Pancreas (tissue), 10 donors: ENCODE data around the gene FLT3LG. TPM values are rescaled to one million over a fixed set of nuclear protein-coding genes. Genes with fewer than 3 reads are reported as not detected.

Source experiments
- ATAC-seq, 4 donors: fragments of 200-7000 bp; cut with Tn5 transposase; one replicate each; pipeline versions ENCODE4 v1.8.0 to v1.9.1; 2020; ENCODE audit warnings: mild to moderate bottlenecking in 4 of 4, moderate library complexity in 4 of 4
- DNase-seq, 6 donors: peaks; one replicate each; pipeline ENCODE4 v3.0.0-alpha.2; 2020
- FAIRE-seq: peaks from 2 replicates; lab custom pipeline; 2012; peaks lifted over from hg19 to GRCh38; lab: Jason Lieb, UNC
- H3K27ac ChIP-seq, 4 donors: fragments of 200-600 bp; sonication (generic); 1 replicate in 3 of 4; 2 replicates in 1 of 4; pipeline versions ENCODE4 v1.5.0 to v1.8.0; 2020
- H3K27me3 ChIP-seq, 4 donors: fragments of 200-600 bp; one replicate each; pipeline ENCODE4 v1.8.0; 2021
- H3K36me3 ChIP-seq, 3 donors: fragments of 200-600 bp; sonication (generic) in 1 of 3; one replicate each; pipeline versions ENCODE4 v1.5.0 to v1.8.0; 2020 to 2021
- H3K4me1 ChIP-seq, 3 donors: fragments of 200-600 bp; one replicate each; pipeline ENCODE4 v1.8.0; 2021
- H3K4me3 ChIP-seq, 4 donors: fragments of 200-600 bp; sonication (generic) in 2 of 4; one replicate each; pipeline versions ENCODE4 v1.5.0 to v1.8.0; 2020 to 2021
- H3K9me3 ChIP-seq, 4 donors: fragments of 200-600 bp; one replicate each; pipeline ENCODE4 v1.8.0; 2021
- WGBS, 2 donors: extraction: QIAGEN DNeasy Blood & Tissue Kit; methylation state at CpG; one replicate each; pipeline ENCODE4 v1.1.7; 2013; 5-methylcytosine and 5-hydroxymethylcytosine counted together
- intact Hi-C, 3 donors: fragments of 100-400 bp; cut with DNase I; formaldehyde crosslinking; loops; one replicate each; pipeline versions ENCODE4 v1.11.1 to v1.14.2; 2022
- polyA plus RNA-seq, 2 donors: library from polyadenylated mRNA; stranded (reverse); fragments of 200-250 nt; gene quantifications; one replicate each; pipeline ENCODE4 v1.2.3, GENCODE V29; 2013
- total RNA-seq, 6 donors: library from RNA; stranded (reverse); fragmentation: NEBNext Ultra II Directional in 4 of 6; extraction: Animal tissue kit (Norgen Biotek cat#: 25700) in 4 of 6; gene quantifications; one replicate each; pipeline versions ENCODE4 v1.2.1 to v1.2.4, GENCODE V29; 2021 to 2023
- TF ChIP-seq, protein P1 (sequence below), 4 donors: fragments of 200-600 bp; sonication (generic) in 3 of 4; IDR thresholded peaks; one replicate each; pipeline versions ENCODE4 v1.5.0 to v1.8.0; 2021; ENCODE audit warnings: antibody characterized with exemption in 4 of 4
- donor health status: healthy with polysubstance abuse.
- donor health status: DM: no; HTN: no; CAD: no; lungs with moderate emphysema.
- donor health status: DM: no; HTN: no; CAD: no.
- donor health status: control.
- donor health status: control.
- donor health status: Bipolar disorder and iron deficiency.
- donor health status: DM: yes; HTN: yes; CAD: no.
- donor health status: DM: no; HTN: no; CAD: no.
- donor health status: DM: no; HTN: no; CAD: no.
- donor health status: DM: yes; HTN: yes; CAD: no.

Gene FLT3LG
- total and polyA plus RNA-seq, 8 donors = 0.79 to 8.4 (median 2.7) TPM

DNA sequence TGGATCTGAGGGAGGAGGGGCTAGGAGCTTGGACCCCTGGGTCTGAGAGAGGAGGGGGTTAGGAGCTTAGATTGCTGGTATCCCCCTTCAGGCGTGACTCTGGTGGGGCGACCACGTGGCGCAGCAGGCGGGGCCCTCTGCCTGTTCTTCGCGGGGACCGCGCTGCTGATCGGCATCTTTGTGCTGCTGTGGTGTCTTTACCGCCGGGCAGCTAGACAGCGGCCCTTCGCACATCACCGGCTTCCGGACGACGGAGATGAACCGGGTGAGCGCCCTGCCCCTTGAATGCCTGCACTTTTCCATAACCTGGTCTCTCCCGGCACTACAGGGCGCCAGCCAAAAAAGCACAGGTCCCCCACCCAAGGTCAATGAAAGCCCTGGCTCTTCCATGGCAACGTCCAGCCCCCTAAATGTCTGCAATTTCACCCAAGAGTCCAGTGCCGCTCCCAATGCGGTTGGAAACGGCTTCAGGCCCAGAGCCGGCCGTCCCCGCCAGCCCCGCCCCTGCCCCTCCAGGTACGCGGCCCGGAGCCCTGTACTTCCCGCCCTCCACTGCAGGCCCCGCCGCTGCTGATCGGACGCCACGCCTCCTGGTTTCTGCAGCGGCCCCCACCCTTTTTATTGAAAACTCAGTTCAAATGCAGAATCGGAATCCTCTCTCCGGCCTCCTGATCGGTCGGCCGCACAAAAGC is 46.0 kb upstream of the FLT3LG start:
- Histone ChIP-seq H3K36me3 (no peaks in the 10 kb centered on the region), H3K27ac (no peak overlapping the region), H3K9me3 (no peaks in the 10 kb centered on the region), H3K4me1 (peaks cover 0 to 6% (median 0%) of the 10 kb centered on the region in 3 donors), H3K27me3 (peaks cover 0 to 62% (median 7%) of the 10 kb centered on the region in 4 donors), H3K4me3 (peak overlapping the region in 1 of 4 donors; percentile 29)
- TF ChIP-seq, protein P1, sequence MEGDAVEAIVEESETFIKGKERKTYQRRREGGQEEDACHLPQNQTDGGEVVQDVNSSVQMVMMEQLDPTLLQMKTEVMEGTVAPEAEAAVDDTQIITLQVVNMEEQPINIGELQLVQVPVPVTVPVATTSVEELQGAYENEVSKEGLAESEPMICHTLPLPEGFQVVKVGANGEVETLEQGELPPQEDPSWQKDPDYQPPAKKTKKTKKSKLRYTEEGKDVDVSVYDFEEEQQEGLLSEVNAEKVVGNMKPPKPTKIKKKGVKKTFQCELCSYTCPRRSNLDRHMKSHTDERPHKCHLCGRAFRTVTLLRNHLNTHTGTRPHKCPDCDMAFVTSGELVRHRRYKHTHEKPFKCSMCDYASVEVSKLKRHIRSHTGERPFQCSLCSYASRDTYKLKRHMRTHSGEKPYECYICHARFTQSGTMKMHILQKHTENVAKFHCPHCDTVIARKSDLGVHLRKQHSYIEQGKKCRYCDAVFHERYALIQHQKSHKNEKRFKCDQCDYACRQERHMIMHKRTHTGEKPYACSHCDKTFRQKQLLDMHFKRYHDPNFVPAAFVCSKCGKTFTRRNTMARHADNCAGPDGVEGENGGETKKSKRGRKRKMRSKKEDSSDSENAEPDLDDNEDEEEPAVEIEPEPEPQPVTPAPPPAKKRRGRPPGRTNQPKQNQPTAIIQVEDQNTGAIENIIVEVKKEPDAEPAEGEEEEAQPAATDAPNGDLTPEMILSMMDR (IDR thresholded peaks at IDR 0.05) = no peak
- FAIRE-seq = no peak
- intact Hi-C loops = no loop called here
- ATAC-seq = peak; percentile 57 to 84 (median 67)
- 3% methylated on average over 45 of the region's 45 CpGs for WGBS, 2 donors
- peak in 2 of 6 donors; percentile 60 to 75 for DNase-seq

DNA sequence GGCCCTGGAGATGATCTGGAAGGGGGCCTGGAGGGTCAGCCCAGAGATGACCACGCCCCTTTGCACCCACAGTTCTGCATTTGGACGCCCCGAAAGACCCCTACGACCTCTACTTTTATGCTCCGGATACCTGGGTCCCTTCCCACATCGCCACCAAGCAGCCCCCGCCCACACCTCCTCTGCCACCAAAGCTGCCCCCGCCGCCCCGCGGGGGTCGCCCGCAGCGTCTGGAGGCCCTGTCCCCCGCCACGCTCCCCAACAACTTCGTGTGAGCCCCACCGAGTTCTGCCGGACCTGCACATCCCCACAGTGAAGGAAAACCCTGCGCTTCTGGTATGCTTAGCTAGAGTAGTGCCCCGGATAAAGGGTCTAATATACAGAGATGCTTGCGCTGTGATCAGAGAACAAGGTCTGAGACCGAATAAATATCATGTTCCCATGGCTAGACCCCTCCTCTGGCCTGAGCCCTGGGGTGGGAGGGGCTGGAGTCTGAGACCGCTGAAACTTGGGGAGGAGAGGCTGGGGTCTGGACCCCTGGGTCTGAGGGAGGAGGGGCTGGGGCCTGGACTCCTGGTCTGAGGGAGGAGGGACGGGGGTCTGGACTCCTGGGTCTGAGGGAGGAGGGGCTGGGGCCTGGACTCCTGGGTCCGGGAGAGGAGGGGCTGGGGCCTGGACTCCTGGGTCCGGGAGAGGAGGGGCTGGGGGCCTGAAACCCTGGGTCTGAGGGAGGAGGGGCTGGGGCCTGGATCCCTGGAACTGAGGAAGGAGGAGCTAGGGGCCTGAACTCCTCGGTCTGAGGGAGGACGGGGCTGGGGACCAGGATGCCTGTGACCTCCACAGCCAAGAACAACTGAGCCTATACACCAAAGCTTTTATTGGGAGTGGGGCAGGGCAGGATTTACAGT is 45.2 kb upstream of the FLT3LG start:
- FAIRE-seq (no peak), ATAC-seq (no peak), DNase-seq (no peak)
- peak overlapping the region in 1 of 4 donors; percentile 29 for H3K4me3 ChIP-seq
- WGBS, 2 donors = 15 to 19% methylated on average over 28 to 29 of the region's 29 CpGs
- no peak overlapping the region for H3K27ac ChIP-seq
- peaks cover 0 to 59% (median 2%) of the 10 kb centered on the region in 4 donors for H3K27me3 ChIP-seq
- TF ChIP-seq, protein P1 (IDR thresholded peaks at IDR 0.05) = no peak
- H3K4me1 ChIP-seq = peaks cover 0 to 6% (median 0%) of the 10 kb centered on the region in 3 donors
- H3K36me3 ChIP-seq = no peaks in the 10 kb centered on the region
- intact Hi-C loops = no loop called here
- H3K9me3 ChIP-seq = no peaks in the 10 kb centered on the region

DNA sequence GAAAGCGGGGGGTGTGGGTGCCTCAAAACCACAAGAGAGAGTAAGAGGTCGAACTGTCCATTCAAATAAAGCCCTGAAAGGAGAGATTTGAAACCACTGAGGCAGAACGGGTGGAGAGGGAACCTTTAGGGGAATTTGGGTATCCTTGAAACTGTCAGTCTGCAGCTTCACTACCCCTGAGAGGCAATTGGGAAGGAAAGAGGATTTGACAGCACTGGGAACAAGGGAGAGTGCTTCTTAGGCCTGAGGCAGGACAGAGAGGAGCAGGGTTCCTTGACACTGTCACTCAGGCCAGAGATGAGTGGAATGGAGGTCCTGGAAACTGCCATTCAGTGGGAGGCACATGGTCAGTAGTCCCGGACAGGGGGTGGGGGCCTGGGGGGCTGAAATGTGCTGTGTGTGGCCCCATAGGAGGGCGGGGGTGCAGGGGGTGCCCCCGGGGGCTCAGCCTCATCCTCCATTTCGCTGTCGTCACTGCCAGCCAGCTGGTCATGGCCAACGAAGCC is 43.8 kb upstream of the FLT3LG start:
- DNase-seq = no peak
- no peak overlapping the region for H3K27ac ChIP-seq
- intact Hi-C loops = no loop called here
- no peak for ATAC-seq
- no peaks in the 10 kb centered on the region for H3K36me3 ChIP-seq
- TF ChIP-seq, protein P1 (IDR thresholded peaks at IDR 0.05) = no peak
- no peak for FAIRE-seq
- 58 to 72% methylated on average over 8 to 9 of the region's 9 CpGs for whole genome bisulfite sequencing, 2 donors
- H3K27me3 ChIP-seq = peaks cover 0 to 58% (median 0%) of the 10 kb centered on the region in 4 donors
- H3K4me1 ChIP-seq = peaks cover 0 to 6% (median 0%) of the 10 kb centered on the region in 3 donors
- H3K9me3 ChIP-seq = no peaks in the 10 kb centered on the region
- no peak overlapping the region for H3K4me3 ChIP-seq

DNA sequence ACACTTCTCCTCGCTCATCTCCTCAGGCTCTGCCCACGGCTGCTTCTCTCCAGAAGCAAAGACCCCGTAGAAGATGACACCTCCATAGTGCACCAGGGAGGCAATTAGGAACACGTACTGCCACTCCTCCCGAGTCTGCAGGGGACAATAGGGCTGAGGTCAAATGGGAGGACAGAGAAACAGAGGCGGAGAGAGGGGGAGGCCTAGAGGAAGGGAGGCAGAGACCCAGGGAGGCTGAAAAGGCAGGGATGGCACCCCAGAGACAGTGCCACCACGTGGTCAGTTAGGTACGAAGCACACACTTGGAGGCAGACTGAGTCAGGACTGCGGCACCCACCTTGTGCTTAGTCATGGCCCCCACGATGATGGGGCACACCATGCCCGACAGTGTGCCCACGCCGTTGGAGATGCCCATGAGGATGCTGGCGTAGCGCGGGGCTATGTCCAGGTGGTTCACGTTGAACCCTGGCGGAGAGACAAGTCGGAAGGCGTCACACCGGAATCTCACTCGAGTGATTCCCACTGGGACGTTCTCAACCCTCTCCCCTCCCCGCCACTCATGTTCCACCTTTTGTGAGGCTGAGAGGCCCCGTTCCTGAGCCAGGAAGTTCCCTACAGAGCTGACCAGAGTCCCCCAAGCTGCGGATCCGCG is 43.2 kb upstream of the FLT3LG start:
- intact Hi-C loops = no loop called here
- TF ChIP-seq, protein P1 (IDR thresholded peaks at IDR 0.05) = no peak

More for the DNA sequence above, 43.2 kb upstream of the FLT3LG start:
- WGBS, 2 donors = 57 to 68% methylated on average over 28 of the region's 28 CpGs
- no peaks in the 10 kb centered on the region for H3K36me3 ChIP-seq
- ATAC-seq = no peak
- no peak for DNase-seq
- H3K27me3 ChIP-seq = peaks cover 0 to 59% (median 0%) of the 10 kb centered on the region in 4 donors
- FAIRE-seq = no peak
- H3K27ac ChIP-seq = no peak overlapping the region
- H3K4me3 ChIP-seq = no peak overlapping the region
- peaks cover 0 to 6% (median 0%) of the 10 kb centered on the region in 3 donors for H3K4me1 ChIP-seq
- no peaks in the 10 kb centered on the region for H3K9me3 ChIP-seq
